GM19328 (cell line): Measurements from ENCODE around the gene ANKRD7.

Experiments
- ATAC-seq: cut with Tn5 transposase; IDR thresholded peaks from one replicate; pipeline ENCODE4 v1.9.1; 2021; ENCODE audit warnings: mild to moderate bottlenecking, moderate library complexity; ENCODE audit not compliant: unreplicated experiment

Gene ANKRD7, protein sequence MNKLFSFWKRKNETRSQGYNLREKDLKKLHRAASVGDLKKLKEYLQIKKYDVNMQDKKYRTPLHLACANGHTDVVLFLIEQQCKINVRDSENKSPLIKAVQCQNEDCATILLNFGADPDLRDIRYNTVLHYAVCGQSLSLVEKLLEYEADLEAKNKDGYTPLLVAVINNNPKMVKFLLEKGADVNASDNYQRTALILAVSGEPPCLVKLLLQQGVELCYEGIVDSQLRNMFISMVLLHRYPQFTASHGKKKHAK

DNA sequence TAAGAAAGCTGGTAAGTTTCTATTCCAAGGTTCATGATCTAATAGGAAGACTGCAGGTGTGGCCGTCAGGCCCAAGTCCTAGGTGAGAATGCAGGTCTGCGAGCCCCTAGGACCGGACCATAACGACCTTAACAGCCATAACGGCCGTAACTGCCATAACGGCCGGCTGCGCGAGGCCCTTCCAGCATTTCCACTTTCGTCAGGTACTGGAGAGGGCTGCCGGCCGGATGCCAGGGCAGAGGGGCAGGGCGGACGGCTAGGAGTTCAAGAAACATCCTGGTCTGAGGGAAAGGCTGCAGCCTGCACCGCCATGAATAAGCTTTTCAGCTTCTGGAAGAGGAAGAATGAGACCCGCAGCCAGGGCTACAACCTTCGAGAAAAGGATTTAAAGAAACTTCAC lies at the start of gene ANKRD7:
Gene ANKRD7 (plus strand): TSS at position 184 of the 400 bp plus-strand sequence. CDS start 127 bp downstream, at position 311.
- no peak for ATAC-seq

DNA sequence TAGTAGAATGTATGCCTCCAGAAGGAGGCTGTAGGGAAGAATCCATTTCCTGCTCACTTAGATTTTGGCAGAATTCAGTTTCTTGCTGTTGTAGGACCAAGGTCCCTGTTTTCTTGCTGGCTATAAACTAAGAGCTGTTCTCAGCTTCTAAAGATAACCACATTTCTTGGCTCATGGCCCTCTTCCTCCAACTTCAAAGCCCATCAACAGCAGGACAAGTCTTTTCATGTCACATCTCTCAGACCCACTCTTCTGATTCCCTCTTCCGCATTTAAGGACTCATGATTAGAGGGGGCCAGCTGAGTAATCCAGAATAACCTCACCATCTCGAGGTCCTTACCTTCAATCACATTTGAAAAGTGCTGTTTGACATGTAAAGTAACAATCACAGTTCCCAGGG lies 48.8 kb upstream of the ANKRD7 start:
- no peak for ATAC-seq

DNA sequence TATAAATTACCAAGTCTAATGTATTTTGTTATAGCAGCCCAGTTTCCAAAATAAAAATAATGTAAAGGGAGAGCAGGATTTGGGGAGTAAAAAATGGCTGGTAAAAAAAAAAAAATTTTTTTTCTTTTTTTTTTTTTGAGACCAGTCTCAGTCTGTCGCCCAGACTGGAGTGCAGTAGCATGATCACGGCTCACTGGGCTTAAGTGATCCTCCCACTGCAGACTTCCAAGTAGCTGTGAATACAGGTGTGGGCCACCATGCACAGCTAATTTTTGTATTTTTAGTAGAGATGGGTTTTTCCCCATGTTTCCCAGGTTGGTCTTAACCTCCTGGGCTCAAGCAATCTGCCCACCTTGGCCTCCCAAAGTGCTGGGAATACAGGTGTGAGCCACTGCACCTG lies 45.3 kb upstream of the ANKRD7 start:
- no peak for ATAC-seq

DNA sequence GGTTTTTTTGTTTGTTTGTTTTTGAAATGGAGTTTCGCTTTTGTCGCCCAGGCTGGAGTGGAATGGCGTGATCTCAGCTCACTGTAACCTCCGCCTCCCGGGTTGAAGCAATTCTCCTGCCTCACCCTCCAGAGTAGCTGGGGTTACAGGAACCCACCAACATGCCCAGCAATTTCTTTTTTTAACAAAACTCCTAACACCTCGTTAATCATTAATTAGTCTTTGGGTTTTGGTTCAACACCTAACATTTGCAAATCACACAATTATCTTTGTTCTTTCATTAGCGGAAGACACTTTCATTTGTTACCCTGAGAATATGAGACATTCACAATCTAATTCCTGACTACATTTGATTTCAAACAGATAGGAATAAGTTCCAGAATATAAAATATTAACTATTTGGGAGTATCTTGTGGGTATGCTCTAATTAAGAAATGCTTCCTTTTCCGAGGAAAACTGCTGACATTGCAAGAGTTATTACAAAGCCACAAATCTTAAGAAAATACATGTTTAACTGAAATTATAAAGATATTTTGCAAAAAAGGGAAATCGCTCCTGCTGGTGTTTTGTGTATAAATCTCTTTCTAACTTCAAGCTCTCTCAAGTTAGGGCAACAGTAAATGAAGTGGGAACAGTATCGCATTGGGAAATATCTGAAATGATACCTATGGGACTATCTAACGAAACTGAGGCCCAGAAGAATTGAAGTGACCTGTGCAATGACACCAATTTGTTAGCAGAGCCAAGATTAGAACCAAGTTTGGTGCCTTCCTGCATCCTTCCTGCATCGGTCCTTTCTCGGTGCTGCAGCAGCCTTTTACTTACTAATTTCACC lies 41.7 kb upstream of the ANKRD7 start:
- ATAC-seq: no peak

DNA sequence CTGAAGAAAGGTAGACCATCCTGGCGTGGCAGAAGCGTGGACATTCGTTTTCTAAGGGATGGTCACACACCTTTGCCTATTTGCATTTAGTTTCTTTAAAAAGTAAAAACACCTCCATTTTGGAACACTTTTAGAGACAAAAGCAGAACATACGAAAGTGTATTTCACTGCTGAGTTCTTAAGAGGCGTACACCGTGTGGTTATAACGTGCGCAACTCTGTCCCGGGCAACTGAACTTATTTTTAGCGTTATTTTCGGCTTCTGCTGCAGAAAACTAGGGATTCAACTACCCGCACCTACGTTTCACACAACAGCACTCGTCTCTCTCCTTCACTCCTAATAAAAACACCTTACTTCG lies 41.1 kb upstream of the ANKRD7 start:
- ATAC-seq: peak; percentile 1

DNA sequence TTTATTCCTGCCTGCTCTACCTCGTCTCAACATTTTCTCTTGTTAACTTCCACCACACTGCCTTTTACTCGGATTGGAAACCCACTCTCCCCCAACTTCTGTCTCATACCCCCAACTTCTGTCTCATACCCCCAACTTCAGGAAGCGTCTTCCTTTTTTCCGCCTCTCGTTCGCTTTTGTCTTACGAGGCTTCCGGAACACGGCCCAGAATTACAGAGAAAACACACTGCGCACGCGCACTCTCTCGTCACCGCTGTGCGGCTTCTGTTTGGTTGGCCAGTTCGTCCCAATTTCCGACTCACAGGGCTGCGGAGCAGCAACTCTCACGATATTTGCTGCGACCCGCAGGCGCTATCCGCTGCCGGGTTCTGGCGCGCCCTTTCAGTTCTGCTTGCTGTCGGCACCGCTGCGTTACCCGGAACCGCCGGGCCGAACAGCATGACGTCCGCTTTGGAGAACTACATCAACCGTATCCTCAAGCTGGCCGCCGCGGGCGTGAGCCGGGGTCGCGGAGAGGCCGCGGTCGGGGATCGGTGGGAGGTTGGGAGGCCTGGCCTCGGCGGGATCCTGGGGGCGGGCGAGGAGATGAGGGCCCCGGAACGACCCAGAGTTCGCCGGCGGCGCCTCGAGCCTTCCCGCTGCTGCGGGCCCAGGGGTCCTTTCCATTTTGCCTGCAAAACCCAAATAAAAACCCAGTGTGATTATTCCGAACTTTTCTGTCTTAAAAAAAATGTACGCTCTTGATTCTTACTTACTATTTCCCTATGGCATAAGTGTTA lies 40.5 kb upstream of the ANKRD7 start, which contains the start of gene LSM8:
Gene LSM8 (plus strand): TSS at position 379 of the 779 bp plus-strand sequence. CDS start 60 bp downstream, at position 439.
- peak; percentile 96 for ATAC-seq

DNA sequence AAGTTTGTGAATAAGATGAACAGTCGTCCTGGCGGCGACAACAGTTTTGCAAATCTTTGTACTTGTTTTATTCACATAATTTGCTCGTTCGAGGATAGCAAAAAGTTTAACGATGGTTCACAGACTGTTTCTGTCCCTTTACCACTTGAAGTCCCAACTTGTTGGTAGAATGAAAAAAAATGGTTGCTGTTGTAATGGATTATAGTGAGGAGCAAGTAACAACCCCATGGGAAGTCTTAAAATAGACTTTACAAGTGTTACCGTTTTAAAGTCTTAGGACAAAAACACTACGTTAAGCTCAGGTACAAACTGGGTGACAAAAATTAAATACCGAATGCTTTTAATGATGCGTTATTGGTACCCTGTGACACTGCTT lies 40.0 kb upstream of the ANKRD7 start:
- ATAC-seq: no peak

DNA sequence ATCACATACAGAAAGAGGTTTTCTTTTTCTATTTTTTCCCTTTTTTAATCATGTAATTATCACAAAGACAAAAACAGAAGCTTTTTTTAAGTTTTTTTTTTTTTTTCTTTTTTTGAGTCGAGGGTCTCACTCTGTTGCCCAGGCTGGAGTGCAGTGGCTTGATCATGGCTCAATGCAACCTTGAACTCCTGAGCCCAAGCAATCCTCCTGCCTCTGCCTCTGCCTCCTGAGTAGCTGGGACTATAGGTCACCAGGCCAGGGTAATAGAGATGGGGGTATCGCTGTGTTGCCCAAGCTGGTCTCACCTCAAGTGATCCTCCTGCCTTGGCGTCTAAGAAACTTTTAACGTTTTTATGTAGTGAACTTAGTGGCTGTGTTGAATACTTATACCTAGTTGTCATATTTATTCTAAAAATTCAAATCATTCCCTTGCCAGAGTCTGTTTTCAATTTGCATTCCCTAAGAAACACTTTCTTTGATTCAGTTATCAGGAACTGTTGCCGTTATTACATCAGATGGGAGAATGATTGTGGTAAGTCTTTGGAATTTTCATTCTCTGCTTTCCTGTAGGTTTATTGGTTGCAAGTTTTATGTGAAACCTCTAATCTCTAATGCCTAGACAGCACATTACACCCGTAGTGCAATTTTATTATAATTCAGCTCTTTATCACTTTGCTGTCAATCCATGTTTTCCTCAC lies 39.2 kb upstream of the ANKRD7 start:
- ATAC-seq: no peak

DNA sequence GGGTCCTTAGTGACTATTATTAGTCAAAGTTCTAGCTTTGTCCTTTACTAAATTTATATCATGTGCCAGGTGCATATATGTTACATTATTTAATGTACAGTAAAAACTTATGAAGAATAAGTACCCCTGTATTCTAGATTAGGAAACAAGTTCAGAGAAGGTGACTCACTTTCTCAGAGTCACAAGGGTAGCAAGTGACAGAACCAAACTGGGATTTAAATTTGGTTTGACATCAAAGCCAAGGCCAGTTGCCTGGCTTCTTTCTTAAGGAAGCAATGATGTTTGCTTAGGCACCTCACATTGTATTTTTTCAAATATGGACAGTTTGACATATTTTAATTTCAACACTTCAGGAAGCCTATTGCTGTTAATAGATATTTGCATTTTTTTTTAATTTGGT lies 38.0 kb upstream of the ANKRD7 start:
- no peak for ATAC-seq

DNA sequence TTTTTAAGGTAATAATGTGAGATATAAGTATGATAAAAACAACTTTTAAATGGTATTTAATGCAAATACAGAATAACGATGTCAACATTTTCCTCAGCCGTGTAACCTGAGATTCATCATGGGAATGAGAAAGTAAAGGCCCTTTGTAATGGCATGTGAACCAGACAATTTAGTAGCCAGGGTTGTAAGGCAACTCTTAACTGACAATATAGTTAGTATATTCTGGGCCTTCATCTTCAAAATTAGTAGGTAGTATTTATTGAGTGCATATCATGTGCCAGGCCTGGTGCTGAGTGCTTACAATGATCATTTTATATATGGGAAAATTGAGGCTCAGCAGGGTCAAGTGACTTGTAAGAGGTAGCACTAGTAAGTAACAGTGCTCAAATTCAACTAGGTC lies 29.9 kb upstream of the ANKRD7 start:
- no peak for ATAC-seq

DNA sequence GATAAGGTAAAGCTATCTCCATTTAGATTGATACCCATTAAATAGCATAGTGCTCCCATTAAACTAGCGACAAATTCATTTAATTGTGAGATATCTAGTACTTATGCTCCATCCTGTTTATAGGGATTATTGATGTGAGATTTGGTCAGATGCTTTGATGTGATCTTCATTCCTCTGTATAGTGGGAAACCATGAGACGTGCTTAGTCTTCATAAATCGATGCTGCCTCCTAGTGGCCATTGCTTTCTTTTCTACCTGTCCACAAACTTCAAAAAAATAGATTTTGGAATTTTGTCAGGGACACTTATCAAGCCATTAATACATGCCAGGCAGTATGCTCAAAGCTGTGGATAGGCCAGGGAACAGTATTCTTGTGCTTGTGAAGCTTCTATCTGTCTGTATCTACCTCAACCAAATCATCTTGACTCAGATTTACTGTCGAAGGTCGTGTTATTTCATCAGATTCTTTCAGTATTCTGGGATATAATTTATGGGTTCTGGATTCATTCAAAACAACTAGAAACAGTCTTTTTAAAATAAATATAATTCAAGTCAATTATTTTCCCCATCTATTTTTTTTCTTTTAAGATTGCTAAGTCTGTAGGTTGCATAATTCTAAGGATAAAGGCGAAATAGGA lies 28.5 kb upstream of the ANKRD7 start:
- ATAC-seq: peak; percentile 75

DNA sequence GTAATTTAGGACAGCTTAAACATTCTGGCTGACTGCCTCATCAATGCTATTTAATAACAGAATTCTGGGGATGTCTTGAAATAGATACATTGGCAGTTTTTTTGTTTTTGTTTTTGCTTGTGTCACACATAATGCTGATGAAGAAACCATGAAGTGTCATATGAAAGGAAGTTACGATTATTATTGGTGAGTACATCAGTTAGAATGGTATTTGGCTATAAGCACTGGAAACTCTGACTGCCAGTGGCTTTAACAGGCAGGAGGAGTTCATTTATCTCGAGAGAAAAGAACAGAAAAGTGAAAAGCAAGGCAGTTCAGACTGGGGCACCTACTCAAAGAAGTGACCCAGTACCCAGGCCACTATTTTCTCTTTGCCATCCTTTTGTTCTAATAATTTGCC lies 22.4 kb upstream of the ANKRD7 start:
- no peak for ATAC-seq

DNA sequence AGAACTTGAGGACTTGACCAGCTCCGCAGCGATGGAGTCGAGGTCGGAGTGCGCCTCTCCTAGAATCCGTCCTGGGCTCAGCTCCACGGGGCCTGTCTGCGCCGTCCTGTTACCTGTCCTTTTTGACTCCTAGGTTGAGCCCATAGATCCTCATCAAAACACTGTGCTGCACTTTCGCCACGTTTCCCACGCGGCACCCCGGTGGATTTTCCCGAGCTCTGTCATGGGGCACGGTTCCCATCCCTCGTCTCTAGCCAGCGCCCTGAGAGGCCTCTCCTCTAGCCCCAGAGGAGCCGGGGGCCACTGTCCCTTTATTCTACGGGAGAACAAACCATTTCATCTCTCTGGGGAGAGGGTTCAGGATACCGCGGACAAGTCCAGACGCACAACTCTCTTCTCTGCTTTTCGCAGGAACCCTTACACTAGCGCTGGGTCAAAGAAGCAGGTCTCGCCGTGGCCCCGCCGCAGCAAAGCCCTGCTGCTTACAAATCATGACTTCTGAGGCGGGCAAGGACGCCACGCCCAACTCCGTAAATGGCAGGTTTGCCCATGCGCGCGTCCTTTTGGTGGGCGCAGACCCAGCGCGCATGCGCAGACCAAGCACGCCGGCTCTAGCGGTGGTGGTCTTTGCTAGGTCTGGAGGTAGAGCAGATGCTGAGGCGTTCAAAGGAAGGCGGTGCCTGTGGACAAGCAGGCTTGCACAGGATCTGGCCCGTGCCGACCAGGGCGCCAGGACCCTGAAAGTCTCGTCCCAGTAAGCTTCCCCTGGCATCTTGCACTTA lies 10.3 kb upstream of the ANKRD7 start:
- peak; percentile 96 for ATAC-seq

DNA sequence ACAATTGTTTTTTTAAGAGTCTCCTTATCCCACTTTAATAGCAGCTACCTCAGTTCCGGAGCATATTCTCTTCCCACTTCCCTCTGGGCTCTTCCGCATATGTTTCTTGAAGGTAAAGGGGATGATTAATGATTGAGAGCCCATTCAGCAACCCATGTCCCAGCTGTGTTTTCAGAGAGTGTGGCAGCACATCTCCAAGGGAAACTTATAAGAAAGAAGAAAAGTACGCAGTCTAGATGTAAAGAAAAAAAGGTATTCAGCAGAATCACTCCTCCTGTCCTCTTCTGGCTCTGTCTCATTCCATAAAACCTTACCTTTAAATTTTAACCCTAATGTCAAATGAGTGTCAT lies 9.7 kb upstream of the ANKRD7 start:
- ATAC-seq: peak; percentile 7

DNA sequence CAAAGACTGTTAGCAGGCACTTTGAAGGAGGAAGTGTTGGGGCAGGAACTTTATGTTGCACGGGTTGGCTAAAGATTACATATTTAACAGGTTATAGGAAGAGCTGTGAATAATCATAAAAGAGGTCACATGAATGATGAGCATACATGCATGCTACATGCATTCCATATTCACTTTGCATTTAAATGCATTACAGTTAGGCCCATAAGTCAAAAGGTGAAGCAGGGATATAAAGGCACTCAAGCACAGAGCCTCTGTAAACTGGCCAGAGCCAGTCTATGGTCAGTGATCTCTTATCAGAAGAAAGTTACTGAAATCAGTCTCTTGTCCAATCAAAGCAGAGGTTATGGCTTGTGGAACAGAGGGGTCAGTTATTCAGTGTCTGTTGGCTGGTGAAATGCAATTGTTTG lies 7.3 kb upstream of the ANKRD7 start:
- ATAC-seq: no peak

DNA sequence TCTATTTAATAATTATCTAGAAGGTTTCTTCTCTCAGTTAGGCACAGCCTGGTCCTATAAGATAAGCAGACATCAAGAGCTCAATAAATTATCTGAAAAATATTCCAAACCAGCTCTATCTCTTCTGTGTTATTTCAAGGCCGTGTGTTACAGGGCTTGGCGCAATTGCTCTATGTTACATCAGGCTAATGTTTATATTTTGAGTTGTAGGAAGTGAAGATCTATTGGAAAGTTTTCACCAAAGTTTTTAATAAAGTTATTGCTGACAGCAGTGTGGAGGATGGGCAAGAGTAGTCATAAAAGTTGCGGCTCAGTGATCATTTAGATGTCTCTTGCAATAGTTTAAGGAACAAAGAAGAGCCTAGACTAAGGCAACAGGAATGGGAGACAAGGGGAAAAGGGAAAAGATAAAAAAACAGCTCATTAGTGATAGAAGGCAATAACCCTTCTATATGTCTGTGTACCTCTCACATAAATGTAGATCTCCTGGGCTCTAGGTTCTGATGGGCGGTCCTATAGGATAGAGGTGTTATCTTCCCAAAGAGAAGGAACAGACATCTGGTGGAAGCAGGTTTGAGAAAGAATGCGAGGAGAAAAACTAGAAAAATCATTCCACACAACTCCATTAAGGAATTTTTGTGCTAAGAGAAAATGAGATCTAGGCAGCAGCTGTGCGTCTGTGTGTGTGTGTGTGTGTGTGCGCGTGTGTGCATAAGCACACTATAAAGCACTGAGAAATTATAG lies 5.9 kb upstream of the ANKRD7 start:
- ATAC-seq: no peak

DNA sequence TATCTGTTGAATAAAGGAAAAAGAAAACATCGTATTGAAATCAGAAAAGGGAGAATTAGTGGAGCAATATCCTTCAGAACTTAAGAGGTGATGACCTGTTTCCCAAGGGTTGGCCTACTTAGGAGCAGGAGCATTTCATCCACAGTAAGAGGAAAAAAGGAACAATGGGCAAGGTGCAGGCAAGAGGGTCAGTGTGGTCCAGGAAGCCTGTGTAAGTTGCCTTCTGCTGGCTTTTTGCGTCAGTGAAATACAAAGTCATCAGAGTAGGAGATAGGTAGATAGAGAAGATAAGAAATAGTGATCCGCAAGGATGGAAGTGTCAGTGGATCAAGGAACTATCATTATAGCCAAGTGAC lies 5.4 kb upstream of the ANKRD7 start:
- ATAC-seq: no peak

DNA sequence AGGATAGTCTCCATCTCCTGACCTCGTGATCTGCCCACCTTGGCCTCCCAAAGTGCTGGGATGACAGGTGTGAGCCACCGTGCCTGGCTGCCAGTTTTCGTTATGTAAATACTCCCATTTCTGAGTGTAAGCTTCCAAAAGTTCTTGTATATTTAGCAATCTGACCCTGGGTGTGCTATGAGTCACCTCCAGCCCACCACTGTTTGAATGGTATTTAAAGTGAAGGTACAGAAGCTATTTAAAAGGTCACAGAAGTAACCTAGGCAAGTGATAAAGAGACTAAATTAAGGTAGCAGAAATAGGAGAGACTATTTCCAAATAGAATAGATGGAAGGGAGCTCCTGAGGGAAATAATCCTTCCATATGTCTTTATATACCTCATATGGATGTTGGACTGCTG lies 3.9 kb upstream of the ANKRD7 start:
- no peak for ATAC-seq

DNA sequence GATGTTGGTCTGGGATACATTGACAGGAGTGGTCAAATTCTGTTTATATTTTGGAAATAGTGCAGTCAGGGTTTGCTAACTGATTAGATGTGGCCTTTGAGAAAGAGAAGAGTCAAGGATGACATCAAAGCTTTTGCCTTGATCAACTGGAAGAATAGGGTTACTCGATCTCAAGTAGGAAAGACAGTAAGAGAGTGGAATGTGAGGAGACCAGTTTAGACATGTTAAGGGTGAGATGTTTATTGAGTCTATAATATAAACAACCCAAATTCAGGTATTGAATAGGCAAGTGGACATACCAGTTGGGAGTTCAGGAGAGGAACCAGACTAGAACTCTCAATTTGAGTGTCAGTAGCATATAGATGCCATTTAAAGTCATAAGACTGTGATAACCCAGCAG lies 1.9 kb upstream of the ANKRD7 start:
- no peak for ATAC-seq
